NCI-H1105 (cell line): ENCODE measurements around the gene CTNNA2.

Experiments
- DNase-seq: peaks from one replicate; lab custom pipeline; 2025; lab: John Stamatoyannopoulos, UW

Gene CTNNA2

DNA sequence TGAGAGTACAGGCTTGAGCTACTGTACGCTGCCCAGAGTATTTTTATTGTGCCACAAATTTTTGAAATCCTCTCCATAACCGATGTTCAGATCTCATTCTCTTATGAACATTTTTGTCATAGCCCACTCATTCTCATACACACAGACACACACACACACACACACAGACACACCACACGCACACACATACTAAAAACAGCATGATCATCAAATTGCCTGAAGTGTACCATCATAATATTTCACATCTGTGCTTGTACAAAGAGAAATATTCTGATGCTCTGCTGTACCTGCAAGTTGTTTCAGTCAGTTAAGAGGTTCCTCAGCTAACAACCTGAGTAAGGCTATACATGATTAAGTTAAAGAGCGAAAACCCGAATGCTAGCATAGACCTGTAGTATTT, 696.6 kb downstream of the CTNNA2 start:
- DNase-seq, result no peak

DNA sequence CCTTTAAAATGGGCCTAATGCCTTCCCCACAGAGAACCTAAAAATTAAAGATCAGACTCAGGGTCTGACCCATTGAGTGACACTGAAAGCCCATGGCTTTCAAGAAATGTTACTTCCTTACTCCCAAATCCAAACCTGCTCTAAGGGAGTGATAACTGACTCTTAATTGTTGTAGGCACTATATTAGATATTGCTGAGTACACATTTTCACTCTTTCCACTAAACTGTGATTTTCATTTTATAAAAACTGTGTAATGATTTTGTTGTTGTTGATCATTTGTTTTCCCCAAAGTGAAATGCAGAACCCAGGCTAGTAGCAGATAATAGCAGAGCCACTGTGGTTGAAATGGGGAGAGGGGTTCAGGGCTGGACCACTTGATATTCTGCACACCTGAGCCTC, 704.6 kb downstream of the CTNNA2 start:
- DNase-seq, result no peak

DNA sequence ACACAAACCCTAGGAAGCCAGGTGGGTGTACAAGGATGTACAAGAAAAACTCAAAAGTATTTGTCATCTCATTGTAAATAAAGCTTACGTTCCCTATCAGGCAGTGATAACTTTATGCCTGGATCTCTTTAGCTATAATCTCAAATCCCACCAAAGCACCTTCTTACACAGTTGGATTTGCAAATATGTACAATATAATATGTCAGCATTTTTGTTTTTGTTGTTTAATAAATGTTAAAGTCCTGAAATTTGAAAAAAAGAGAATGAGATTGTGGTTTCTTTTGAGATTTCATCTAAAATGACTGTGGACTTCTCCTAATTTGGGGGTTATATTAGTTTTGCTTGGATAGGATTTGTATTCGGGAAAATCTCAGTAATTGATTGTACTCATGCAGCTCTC, 709.8 kb downstream of the CTNNA2 start:
- DNase-seq, result no peak

DNA sequence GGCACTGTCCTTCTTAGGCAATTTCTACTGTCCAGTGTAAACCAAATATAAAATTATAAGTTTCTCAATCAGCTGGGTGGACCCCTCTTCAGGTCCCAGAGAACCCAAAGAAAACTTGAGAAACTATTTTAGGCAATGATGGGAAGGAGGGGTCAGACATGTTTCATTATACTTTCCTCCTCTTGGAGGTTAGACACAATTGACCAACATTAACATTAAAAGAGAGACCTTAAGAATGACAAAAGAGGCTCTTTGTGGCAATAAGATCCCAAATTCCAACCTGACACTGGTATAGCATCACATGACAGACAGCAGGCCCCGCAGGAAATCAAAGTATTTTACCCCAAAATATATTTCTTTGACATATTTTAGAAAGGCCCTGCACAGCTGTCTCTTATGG, 718.6 kb downstream of the CTNNA2 start:
- DNase-seq, result no peak

DNA sequence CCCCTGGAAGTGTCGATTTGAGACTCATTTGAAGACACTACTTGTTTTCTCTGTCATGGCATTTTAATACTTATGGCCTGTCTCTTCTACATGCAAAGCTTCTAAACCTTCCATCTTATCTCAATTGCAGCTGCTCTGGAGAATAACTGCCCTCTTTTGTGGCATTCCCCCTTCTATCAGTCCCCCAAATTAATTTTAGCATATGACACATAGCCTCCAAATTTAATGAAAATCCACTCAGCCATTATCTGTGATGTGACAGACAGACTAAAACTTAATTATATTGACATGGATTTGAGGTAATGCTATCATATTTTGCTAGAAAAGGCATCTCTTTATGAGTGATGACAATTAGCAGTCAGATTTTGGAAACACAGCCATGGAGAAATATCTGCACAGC, 720.5 kb downstream of the CTNNA2 start:
- no peak for DNase-seq

DNA sequence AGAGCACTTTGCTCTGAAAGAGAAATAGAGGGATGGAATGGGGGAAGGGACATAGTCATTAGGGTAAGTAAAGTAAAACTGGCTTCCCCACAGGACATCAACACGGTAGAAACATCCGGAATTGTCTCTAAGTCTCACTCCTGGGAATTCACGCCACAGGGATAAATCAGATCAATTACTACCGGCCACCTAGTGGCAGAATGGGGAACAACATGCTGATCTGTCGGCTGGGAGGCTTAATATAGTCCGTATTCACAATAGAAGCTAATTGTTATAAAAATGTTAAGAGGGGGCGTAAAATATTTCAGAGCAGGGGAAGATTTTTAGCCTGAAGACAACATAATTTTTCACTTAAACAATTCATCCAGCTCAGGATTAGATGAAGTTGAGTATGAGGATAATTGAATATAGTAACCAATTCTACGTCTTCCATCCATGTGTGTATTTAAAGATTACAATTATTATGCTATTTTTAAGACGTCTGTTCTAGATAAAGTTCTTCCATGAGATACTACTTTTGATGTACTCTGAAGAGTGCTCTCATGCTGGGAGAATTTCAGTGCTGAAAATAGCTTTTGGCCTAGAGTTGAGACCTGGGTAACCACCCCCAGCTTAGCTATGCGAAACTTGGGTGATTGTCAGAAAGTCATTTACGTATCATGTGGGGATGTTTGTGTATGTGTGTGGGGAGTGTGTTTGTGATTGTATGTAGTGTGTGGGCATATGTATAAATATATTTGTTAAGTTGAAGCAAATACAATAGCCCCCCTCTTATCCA, 726.0 kb downstream of the CTNNA2 start:
- DNase-seq, result no peak

DNA sequence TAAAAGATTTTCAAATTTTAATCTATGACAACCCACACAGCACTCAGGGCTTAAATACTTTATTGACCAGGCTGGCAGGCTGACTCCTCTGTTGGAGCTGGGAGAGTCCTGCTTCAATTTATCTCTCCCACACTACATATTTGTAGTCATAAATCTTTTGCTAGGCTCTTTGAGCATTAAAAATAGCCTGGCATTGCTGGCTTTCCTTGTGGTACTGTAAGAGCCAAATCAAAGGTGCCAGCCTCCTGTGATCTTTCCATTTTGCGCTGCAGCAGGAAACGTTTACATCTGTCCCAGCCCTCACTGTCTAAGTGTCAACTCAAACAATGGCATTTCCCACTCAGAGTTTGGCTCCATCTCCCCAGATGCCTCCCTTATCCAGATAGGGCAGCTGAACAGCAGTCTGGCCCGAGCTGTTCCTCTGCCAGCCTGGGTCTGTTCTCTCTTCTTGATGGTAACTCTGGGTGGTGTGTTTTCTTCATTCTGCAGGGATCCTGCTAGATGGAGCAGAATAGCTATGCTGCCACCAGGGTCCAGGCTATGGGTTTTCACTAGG, 729.6 kb downstream of the CTNNA2 start:
- DNase-seq, result no peak

DNA sequence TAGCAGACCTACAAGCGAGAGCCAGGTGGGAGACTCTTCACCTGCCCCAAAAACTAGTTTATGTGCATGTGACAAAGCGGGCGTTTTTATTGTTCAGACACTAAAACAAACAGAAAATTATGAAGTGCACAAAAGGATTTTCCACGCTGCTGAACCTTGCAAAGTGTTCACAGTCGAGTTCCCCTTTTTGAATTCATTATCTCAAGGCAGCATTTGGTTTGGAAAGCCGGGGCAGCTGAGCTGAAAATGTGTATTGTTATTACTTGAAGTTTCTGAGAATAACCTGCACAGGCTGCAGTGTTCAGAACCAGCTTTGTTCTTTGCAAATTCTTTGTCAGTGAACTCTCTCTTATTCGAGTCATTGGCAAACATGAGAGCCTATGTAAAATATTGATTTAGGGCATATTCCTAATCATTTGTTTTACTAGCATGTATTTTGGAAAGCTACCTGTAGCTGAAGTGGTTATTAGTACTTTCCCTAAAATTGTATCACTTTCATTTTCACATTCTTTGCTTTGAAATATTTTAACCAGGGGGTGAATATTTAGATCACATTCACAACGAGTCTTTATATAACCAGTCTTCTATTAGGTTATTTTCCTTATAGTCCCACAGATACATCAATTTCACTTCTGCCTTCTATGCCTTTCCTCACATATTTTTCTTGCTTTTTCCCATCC, 732.2 kb downstream of the CTNNA2 start:
- no peak for DNase-seq

DNA sequence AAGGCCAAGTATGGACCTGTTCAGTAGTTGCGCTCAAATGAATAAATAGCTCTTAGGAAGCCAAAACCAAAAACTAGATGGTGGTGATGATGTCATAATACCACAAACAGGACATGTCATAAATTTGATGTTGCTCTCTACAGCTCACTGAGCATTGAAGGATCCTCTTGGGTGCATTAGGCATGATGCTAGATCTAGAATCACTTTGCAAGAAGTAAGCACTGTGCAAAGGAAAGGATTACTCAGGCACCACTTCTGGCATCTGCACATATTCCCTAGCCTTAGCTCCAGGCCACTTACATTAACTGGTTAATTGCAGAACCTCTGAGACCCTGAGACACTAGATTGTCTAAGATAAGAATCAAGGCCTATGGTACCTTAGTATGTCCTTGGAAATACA, 733.7 kb downstream of the CTNNA2 start:
- no peak for DNase-seq

DNA sequence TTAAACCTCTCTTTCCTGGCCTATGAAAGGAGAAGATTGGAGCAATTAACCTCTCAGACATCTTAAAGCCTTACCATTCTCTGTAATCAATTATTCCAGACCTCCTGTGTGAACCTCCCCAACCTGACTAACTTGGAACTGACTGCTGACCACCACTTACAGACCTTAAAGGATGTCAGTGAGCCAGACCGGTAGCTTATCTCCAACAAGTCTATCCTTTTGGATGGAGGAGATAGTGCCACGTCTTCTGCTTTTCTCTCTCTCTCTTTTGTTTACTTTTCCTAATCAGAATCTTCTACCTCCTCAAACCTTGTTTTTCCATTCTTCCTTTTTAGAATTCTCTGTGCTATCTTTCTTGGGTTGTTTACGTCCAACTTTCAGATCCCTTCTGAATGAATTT, 734.5 kb downstream of the CTNNA2 start:
- no peak for DNase-seq

DNA sequence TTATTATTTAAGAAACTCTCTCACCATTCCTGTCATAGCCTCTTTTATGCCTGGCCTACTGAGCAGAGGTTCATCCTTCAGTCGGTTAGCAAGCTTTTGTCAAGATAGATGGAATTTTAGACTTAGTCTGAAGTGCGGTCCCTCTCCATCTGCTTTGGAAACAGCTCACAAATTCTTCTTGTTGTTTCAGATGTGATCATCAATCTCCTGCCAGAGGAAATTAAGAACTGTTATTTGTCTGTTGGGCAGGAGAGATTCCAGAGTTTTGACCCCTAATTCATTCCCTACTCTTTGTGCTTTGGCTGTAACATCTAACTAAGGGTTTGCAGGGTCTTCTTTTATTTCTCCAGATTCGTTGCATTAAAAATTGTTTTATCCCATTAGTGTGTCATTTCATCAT, 735.3 kb downstream of the CTNNA2 start:
- no peak for DNase-seq

DNA sequence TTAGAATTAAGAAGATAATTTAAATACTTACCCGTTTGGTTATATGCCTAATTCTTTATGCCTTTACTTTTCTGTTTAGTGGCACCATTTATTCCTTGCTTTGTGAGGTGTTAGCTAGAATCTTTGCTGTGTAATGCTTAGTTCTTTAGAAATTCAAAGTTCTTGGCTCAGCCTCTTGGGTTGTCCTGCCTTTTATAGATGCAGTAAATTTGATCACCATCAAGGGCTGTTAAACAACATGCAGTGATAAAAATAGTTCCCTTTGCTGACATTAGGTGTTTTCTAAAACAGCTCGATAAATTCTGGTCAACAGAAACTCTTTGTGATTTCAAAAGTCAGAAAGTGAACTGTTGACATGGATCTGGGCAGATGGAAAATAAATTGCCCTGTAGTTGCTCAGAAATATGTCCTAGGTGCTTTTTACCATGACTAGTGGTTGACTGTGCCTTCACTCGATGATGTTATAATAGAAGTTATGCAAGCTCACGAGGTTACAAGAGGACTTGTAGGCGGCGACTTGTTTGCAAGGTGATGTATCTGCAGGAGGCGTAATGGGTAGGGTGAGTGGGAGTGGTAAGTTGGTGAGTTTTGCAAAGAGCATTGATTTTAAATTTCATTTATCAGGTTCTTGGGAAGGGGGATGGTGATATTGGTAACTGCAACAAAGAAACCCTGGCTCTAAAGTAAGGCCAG, 739.6 kb downstream of the CTNNA2 start:
- no peak for DNase-seq

DNA sequence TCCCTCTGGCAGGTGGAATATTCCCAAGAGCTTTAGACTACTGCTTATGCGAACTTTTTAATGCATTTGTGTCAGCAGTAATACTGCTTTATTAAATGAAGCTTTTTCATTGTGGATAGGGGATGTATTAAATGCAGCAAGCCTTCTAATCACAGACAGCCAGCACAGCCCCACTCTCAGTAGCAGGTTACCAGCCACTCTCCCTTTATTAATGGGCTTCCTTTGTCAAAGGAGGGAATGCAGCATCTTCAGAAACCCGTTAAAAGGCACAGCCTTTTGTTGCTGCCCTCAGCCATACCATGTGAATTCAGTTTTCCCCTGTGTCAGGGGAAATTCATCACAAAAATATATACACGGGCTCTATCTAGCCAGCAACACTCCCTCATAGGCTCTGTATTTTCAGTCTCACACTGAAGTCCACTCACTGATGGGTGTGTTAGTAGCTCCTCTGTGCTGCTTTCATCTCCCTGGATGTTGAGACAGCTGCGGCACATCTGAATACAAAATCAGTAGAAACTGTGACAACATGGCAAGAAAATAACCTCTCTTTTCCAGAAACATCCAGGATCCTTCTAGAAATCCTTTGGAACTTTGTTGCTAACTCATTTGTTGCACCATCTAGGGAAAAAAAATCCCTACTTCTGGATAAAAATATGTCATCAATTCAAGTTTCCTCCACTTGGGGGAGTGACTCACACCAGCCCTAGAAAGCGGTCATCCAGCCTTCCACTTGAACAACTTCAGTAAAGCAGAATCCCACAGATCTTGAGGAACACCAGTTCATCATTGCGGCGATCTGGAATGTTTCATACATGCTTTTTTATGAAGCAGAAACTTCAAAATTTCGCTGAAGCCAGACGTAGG, 743.3 kb downstream of the CTNNA2 start:
- DNase-seq, result no peak

DNA sequence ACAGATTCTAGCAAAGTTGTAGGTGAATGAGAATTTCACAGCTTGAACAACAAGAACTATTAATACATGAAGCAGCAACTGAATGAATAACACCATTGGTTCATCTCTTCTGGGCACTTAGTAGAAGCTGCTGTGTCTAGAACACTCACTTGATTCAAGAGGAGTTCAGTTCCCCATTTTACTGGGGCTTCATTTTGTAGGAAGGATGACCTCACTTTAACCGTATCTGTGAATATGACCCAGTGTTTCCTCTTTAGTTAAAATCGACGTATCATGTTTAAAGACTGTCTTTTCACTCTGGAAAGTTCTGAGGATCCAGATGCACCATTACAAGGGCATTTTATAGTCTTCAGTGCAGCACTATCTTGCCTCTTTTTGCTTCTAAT, 743.9 kb downstream of the CTNNA2 start:
- DNase-seq, result no peak

DNA sequence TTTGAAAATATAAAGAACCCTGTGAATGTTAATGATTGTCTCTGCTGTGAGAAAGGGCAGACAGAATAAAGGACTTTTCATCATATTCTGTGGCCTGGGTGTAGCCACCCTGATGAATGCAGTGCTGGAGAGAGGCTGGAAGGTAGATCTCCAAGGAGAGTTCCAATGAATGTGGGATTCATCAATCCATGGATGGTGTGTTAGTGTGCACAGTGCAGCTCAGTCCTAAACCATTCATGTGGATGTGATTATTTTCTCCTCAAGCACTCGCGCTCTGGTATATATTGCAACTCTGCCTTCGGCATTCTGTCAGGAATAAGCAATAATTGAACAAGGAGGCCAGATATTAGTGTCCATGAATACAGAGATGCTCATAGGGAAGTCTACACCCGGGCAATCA, 744.6 kb downstream of the CTNNA2 start:
- no peak for DNase-seq

DNA sequence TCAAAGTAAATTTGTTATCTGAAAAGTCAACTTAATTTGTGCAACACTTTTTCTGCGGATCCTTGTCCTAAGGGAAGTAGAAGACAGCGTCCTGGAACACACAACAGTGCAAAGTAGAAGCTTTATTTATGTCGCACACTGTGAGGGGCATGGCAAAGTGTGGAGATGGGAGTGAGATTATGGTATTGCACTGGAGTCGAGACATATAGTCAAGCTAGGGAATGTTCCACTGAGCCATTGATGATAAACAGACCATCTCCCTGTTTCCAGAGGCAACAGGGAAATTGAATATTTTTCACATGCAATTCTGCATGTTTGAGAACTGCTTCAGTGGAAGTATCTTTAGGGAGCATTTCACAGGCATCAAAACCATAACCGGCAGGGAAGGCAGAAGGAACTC, 745.5 kb downstream of the CTNNA2 start:
- no peak for DNase-seq

DNA sequence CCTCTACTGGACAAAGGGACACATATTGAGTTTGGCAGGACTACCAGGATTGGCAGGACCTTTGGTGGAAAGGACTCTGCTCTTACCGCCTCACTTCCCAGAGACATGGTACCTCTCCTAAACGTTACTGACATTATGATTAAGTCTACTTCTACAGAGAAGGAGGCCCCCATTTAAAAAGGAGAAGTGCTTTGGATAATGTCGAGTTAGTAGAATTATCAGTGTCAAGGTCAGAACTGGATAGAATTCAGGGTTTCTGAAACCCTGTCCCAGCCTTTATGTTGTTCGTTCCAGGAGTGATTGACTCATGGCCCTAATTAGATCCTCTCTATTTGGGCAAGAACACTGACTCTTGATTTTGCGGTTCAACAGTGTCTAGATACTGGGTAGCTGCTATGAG, 745.9 kb downstream of the CTNNA2 start:
- DNase-seq, result no peak

DNA sequence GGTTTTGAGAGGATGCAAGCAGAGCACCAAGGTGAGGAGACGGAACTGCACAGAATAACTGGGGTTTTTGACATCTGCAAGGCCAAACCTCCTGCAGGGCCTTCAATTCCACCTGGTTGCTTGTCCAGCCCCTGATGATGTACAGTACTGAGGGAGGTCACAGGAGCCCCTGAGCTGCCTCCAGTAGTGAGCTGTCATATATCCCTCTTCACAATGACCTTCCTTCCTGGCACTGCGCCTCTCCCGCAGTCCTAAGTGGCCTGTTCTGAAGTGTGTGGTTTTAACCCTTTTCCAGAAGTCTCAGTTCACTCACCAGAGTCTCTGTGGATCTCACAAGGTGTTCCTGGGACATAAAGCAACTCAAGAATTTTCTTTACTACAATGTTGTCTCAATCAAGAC, 746.4 kb downstream of the CTNNA2 start:
- DNase-seq, result no peak

DNA sequence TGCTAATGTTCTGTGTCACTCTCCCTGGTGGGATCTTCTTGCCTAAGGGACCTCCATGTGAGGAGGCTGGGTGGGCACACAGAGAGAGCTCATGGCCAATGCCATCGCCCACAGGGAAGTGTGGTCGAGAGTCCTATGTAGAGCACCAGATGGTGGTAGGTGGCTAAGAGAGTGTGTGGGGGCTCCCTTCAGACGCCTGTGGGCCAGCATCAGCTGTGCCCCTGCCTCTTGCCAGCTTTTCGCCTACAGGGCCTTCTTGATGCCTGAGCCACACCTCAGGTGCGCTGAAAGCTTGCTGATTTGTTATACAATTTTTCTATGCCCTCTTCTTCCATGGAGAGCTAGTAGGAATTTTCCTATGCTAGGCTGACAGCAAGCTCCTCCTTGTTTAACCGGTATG, 753.4 kb downstream of the CTNNA2 start:
- no peak for DNase-seq

DNA sequence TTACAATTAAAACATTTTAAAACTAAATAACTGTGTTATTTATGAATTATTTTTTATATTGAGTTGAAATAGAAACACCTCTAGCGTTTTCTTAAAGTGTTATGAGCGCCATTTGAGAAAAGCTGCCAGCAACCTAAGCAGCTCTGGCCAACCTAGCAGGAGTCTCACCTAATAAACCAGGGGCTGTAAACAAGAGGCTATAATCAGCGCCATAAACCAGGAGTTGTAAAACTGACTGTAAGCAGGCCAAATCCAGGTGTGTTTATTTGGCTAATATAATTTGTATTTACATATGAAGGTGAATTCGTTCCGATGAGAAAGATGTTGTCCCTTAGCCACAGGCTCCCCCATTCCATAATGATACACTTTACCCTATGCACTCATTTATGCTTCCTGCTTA, 757.0 kb downstream of the CTNNA2 start:
- DNase-seq, result no peak

DNA sequence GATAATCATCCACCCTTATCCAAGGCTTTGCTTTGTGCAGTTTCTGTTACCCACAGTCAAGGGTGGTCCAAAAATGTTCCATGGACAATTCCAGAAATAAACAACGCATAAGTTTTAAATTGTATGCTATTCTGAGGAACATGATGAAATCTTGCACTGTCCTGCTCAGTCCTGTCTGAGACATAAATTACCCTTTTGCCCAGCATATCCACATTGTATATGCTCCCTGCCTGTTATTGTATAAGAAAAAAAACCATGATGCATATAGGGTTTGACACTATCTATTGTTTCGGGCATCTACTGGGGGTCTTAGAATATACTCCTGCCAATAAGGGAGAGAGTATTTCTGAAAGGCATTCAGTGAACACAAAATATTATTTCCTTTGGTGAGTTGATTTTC, 767.7 kb downstream of the CTNNA2 start:
- no peak for DNase-seq

DNA sequence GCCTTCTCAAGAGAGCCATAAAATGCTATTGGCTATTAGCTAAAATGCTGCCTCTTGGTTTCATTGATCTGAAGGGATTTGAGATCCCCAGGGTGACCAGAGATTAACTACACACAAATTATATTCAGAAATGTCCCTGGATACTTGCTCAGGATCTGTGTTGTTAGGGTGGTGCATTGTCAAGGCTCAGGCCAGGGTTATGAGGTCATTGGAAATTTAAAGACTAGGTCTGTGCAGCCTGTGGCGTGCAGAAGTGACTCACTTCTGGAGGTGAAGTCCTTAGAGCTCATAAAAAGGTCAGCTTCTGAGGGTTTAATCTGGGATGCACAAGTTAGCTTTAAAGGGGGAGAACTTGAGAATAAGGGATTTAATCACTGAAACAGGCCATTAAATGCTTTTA, 768.2 kb downstream of the CTNNA2 start:
- DNase-seq, result no peak
